D721Med (cell line): ENCODE data around the gene VPS33B.

Source experiments
- DNase-seq: peaks from one replicate; pipeline ENCODE4 v3.0.0; 2011; ENCODE audit warnings: low spot score; ENCODE audit not compliant: insufficient read length
- FAIRE-seq: peaks from 2 replicates; lab custom pipeline; 2011; peaks lifted over from hg19 to GRCh38; lab: Jason Lieb, UNC
- TF ChIP-seq, protein P1 (sequence below): IDR thresholded peaks from 2 replicates; pipeline ENCODE4 v1.5.1; 2012; ENCODE audit warnings: mild to moderate bottlenecking, control low read depth; ENCODE audit not compliant: insufficient read depth; ENCODE audit errors: missing control alignments

Gene VPS33B

DNA sequence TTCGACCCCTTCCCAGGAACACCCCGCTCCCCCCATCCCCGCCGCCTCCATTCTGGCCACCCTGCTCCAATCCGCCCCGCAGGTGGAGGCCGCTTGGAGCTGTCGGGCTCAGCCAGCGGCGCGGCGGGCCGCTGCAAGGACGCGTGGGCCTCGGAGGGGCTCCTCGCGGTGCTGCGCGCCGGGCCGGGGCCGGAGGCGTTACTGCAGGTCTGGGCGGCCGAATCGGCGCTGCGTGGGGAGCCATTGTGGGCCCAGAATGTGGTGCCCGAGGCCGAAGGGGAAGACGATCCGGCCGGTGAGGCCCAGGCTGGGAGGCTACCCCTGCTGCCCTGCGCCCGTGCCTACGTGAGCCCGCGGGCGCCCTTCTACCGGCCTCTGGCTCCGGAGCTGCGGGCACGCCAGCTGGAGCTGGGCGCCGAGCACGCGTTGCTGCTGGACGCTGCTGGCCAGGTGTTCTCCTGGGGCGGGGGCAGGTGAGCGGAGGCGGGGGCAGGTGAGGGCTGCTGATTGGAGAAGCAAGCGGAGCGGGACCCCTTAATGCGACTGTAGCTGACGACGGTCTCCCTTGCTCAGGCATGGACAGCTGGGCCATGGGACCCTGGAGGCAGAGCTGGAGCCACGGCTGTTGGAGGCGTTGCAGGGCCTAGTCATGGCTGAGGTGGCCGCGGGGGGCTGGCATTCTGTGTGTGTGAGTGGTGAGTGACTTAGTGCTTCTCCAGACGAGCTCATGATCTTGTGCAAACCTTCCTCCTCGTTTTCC, 65.2 kb downstream of the VPS33B start:
- TF ChIP-seq, protein P1, sequence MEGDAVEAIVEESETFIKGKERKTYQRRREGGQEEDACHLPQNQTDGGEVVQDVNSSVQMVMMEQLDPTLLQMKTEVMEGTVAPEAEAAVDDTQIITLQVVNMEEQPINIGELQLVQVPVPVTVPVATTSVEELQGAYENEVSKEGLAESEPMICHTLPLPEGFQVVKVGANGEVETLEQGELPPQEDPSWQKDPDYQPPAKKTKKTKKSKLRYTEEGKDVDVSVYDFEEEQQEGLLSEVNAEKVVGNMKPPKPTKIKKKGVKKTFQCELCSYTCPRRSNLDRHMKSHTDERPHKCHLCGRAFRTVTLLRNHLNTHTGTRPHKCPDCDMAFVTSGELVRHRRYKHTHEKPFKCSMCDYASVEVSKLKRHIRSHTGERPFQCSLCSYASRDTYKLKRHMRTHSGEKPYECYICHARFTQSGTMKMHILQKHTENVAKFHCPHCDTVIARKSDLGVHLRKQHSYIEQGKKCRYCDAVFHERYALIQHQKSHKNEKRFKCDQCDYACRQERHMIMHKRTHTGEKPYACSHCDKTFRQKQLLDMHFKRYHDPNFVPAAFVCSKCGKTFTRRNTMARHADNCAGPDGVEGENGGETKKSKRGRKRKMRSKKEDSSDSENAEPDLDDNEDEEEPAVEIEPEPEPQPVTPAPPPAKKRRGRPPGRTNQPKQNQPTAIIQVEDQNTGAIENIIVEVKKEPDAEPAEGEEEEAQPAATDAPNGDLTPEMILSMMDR, result no peak
- no peak for DNase-seq
- no peak for FAIRE-seq

DNA sequence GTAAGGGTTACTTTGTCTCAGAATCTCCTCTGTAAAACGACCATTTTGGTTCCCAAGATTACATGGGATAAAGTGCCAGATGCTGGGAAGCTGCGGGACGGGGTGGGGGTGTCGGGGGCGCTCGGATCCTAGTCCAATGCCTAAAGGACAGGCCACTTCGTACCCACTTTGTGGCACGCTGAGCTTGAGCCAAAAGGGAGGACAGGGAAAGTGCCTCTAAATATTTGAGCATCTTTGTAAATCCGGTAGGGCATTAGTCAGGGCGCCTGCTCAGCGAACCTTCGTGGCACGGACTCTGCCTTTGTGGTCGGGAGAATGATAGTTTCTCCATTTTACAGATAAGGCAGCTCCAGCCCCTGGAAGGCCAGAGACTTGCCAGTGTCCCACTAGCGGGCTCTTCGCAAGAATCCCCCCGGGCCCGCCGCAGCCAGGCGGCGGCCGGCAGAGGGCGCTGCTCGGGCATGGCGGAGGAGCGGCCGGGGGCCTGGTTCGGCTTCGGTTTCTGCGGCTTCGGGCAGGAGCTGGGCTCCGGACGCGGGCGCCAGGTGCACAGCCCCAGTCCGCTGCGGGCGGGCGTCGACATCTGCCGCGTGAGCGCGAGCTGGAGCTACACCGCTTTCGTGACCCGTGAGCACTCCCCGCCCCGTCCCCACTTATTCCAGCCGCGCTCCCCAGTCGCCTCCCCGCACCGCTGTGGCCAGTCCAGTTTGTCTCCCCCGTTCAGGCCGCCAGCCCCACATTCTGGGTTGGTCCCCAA, 65.9 kb downstream of the VPS33B start:
- FAIRE-seq (no peak), DNase-seq (peak; percentile 83)
- TF ChIP-seq, protein P1, result peak; percentile 66

DNA sequence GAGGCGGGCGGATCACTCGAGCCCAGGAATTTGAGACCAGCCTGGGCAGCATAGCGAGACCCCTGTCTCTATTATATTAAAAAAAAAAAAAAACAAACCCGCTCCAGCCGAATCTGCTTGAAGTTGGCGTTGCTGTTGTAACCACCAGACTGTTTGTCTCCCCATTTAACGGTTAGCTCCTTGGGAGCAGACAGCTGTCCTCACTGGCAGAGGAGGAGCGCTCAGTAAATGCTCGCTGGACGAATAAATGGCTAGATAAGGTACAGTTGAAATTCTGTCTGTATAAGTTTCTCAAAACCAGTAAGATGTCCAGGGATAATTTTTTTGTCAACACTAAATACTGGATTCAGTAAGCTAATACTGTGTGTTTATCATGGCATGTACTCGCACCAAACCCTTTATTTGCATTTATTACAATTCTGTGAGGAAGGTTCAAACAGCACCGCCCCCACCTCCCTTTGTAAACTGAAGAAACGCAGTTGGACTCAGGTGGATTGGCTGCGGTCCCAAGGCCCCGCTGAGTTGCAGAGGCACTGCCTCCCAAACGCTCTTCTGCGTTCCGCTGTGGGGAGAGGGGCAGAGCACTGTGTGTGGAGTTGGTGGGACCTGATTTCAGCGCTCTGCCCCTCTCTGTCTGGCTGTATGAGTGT, 66.6 kb downstream of the VPS33B start:
- TF ChIP-seq, protein P1, result no peak
- FAIRE-seq (no peak), DNase-seq (no peak)

DNA sequence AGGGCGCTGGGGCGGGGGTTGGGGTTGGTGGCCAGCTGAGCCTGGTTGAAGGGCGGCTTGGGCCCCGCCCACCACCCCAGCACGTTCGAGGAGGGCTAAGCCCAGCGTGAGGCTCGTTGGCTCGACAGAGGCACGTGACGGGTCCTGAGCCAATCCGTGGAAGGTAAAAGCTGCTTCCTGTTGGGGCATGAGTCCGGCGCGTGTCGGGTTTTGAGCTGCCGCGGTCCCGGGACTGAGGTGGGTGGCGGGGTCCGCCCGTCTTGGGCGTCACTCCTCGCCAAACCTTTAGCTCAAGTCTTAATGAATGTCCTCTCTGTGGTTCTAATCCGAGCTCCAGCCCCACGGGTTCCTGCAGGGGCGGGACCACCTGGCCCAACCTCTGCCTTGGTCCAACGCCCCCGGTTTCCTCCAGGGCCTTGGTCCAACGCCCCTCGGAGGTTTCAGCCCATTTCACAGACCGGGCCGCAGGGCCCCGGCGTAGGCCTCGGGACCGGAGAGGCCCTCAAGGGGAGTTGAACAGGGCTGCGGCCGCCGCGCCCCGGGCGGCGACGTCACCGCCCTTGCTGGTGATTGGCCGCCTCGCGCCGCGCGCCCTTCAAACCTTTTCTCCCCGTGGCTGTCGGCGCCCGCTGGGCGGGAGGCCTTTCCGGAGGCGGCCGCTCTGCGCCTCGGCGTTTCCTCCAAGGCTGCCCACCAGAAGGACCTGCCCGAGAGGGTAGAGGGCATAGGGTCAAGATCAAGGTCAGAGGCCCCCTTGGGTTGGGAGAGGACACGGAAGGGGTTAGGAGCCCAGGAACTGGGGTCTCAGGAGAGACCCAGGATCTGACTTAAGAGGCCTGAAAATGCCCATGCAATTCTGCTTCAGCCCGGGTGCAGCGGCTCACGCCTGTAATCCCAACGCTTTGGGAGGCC, 67.4 kb downstream of the VPS33B start, which contains the start of gene RCCD1:
RCCD1 (plus strand) TSS at position 173 of the 912 bp plus-strand sequence. CDS start 1,851 bp downstream, outside the sequence.
- peak; percentile 100 for DNase-seq
- no peak for FAIRE-seq
- TF ChIP-seq, protein P1, result no peak

DNA sequence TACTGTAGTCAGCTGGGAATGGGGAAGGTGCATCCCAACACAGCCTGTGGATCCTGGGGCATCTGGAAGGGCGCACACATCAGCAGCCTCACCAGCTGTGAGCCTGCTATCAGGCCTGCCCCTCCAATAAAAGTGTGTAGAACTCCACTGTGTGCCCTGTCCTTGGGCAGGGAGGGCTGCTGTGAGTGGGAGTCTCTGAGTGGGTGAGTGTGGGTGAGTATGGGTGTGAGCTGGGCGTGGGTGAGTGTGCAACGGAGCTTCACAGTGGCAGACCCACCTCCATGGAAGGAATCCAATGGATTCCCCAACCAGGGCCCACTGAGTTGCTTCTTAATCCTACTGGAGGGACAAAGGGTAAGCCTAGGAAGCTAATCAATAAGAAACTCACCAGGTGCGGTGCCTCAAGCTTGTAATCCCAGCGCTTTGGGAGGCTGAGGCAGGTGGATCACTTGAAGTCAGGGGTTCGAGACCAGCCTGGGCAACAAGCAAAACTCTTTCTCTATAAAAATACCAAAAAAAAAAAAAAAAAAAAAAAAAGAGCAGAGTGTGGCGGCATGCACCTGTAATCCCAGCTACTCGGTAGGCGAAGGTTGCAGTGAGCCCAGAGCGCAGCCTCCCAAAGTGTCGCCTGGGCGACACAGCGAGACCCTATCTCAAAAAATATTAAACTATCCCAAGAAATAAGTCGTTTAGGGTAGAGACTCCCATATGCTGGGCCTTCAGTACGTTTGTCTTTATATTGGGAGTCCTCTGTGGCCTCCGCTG, 68.3 kb downstream of the VPS33B start:
- FAIRE-seq (no peak), DNase-seq (no peak)
- TF ChIP-seq, protein P1, result no peak
